Type B pancreatic cell (in vitro differentiated cells): Measurements from ENCODE around the gene PREP. TPM values are rescaled to one million over a fixed set of nuclear protein-coding genes. Genes with fewer than 3 reads are reported as not detected.

Experiments used
- DNase-seq: peaks from one replicate; pipeline ENCODE4 v3.0.0; 2021; ENCODE audit warnings: mixed read lengths; ENCODE audit not compliant: unreplicated experiment; ENCODE audit errors: extremely low spot score
- H3K27ac Mint-ChIP-seq: 2 replicates; pipeline ENCODE4 v1.8.0; 2021; ENCODE audit warnings: mild to moderate bottlenecking, mixed read lengths
- H3K27me3 Mint-ChIP-seq: 2 replicates; pipeline ENCODE4 v1.8.0; 2021; ENCODE audit warnings: mixed read lengths
- H3K36me3 Mint-ChIP-seq: 2 replicates; pipeline ENCODE4 v1.8.0; 2021; ENCODE audit warnings: mixed read lengths
- H3K4me1 Mint-ChIP-seq: one replicate; pipeline ENCODE4 v1.8.0; 2021; ENCODE audit warnings: mixed read lengths; ENCODE audit not compliant: unreplicated experiment
- H3K4me3 Mint-ChIP-seq: 2 replicates; pipeline ENCODE4 v1.8.0; 2021; ENCODE audit warnings: mild to moderate bottlenecking, mixed read lengths
- H3K9me3 Mint-ChIP-seq: 2 replicates; pipeline ENCODE4 v1.8.0; 2021; ENCODE audit warnings: mixed read lengths
- CTCF ChIP-seq: fragments of 200-600 bp; sonication (generic); conservative IDR thresholded peaks from 2 replicates; pipeline ENCODE4 v1.5.0; 2021; ENCODE audit warnings: antibody characterized with exemption, mild to moderate bottlenecking
- total RNA-seq: library from RNA; stranded (reverse); gene quantifications from 2 replicates; pipeline ENCODE4 v1.2.1, GENCODE V29; 2021; ENCODE audit warnings: low replicate concordance

The PREP gene
- total RNA-seq, 1 donor from 2014 or later, result 54.4 TPM

GRCh38 chr6:105370351-105370750 lies 32.5 kb downstream of the PREP start:
- Mint-ChIP-seq H3K27me3 (no peaks in the 10 kb centered on the region), H3K9me3 (no peaks in the 10 kb centered on the region), H3K27ac (no peak overlapping the region), H3K36me3 (peaks cover 63% of the 10 kb centered on the region), H3K4me1 (peaks cover 8% of the 10 kb centered on the region), H3K4me3 (no peak overlapping the region)
- no peak for DNase-seq
- no peak for TF ChIP-seq CTCF

GRCh38 chr6:105369145-105369544 lies 33.7 kb downstream of the PREP start:
- Mint-ChIP-seq H3K27ac (no peak overlapping the region), H3K4me3 (no peak overlapping the region), H3K27me3 (no peaks in the 10 kb centered on the region), H3K4me1 (peaks cover 14% of the 10 kb centered on the region), H3K9me3 (no peaks in the 10 kb centered on the region), H3K36me3 (peaks cover 65% of the 10 kb centered on the region)
- no peak for TF ChIP-seq CTCF
- no peak for DNase-seq

GRCh38 chr6:105364243-105364642 lies 38.6 kb downstream of the PREP start:
- no peak overlapping the region for H3K4me3 Mint-ChIP-seq
- H3K27ac Mint-ChIP-seq, result no peak overlapping the region
- peaks cover 56% of the 10 kb centered on the region for H3K36me3 Mint-ChIP-seq
- no peak for DNase-seq
- no peaks in the 10 kb centered on the region for H3K27me3 Mint-ChIP-seq
- TF ChIP-seq CTCF, result no peak
- H3K4me1 Mint-ChIP-seq, result peaks cover 23% of the 10 kb centered on the region
- no peaks in the 10 kb centered on the region for H3K9me3 Mint-ChIP-seq

- H3K4me1 Mint-ChIP-seq, result peaks cover 23% of the 10 kb centered on the region
Measured at GRCh38 chr6:105363100-105363754, 39.7 kb downstream of the PREP start.

GRCh38 chr6:105359419-105360370 lies 43.2 kb downstream of the PREP start:
- Mint-ChIP-seq H3K9me3 (no peaks in the 10 kb centered on the region), H3K27ac (peak overlapping the region; percentile 48), H3K4me3 (no peak overlapping the region), H3K36me3 (peaks cover 56% of the 10 kb centered on the region), H3K4me1 (peaks cover 18% of the 10 kb centered on the region), H3K27me3 (no peaks in the 10 kb centered on the region)
- TF ChIP-seq CTCF, result no peak
- DNase-seq, result no peak

More at GRCh38 chr6:105363100-105363754, 39.7 kb downstream of the PREP start:
- H3K4me3 Mint-ChIP-seq, result no peak overlapping the region
- no peak for DNase-seq
- H3K36me3 Mint-ChIP-seq, result peaks cover 52% of the 10 kb centered on the region
- TF ChIP-seq CTCF, result peak; percentile 65
- no peak overlapping the region for H3K27ac Mint-ChIP-seq
- no peaks in the 10 kb centered on the region for H3K9me3 Mint-ChIP-seq
- H3K27me3 Mint-ChIP-seq, result no peaks in the 10 kb centered on the region
